Left lobe of liver (tissue), 2 donors: ENCODE results near the gene FAHD2A. TPM values are rescaled to one million over a fixed set of nuclear protein-coding genes. Genes with fewer than 3 reads are reported as not detected.
A peak's percentile ranks its signal among the peaks of the same experiment; 100 is the strongest.
"Not testable (repeated sequence)": the region's sequence is repeated elsewhere in the genome, so short reads cannot be mapped to it uniquely, and the experiment has no call there.

ENCODE experiments used
- ATAC-seq: fragments of 200-7000 bp; cut with Tn5 transposase; one replicate; pipeline ENCODE4 v1.9.1; 2020; ENCODE audit warnings: mild to moderate bottlenecking, moderate library complexity
- DNase-seq: peaks from one replicate; pipeline ENCODE4 v3.0.0-alpha.2; 2020; ENCODE audit warnings: low spot score
- total RNA-seq: library from RNA; stranded (reverse); gene quantifications from one replicate; pipeline ENCODE4 v1.2.1, GENCODE V29; 2021
- donor health status: DM: no; HTN: no; CAD: no; lungs with moderate emphysema.
- donor health status: DM: no; HTN: yes; CAD: no.

FAHD2A gene
- total RNA-seq, 1 donor from 2014 or later: 75.2 TPM

DNA sequence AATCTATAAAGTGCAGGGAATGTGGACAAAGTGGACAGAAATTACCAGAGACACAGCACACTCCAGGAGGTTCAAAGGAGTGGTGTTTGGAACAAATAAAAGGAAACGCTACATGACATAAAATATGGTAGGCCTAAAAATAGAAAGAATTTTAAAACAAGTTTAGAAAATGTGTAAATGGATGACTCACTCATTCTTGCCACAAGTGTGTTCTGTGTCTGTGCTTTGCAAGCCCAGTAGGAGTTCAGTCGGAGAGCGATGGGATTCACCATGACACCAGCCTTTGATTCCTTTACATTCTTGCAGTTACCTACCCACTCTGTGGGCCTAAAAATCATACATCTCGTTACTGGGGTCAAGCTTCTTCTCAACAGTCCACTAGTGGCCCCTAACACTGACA is 30.9 kb downstream of the FAHD2A start:
- ATAC-seq, DNase-seq: not testable (repeated sequence)

DNA sequence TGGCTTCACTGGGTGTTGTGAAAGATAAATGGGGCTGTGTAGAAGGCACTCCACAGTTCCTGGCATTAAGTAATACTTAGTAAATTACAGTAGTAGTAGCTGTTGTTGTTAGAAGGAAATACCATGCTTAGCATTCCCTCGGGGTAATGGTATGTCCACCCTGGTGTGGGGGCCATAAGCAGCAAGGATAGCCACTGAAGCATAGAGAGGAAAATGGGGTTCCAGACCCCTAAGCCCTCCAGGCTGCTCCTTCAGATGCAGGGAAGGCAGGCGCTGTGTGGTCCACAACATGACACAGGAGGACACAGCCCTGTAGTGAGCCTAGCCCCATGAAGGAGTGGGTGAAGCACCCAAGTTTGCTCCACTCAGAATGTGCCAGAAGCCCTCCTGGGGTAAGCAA is 31.5 kb downstream of the FAHD2A start:
- ATAC-seq, DNase-seq: not testable (repeated sequence)

DNA sequence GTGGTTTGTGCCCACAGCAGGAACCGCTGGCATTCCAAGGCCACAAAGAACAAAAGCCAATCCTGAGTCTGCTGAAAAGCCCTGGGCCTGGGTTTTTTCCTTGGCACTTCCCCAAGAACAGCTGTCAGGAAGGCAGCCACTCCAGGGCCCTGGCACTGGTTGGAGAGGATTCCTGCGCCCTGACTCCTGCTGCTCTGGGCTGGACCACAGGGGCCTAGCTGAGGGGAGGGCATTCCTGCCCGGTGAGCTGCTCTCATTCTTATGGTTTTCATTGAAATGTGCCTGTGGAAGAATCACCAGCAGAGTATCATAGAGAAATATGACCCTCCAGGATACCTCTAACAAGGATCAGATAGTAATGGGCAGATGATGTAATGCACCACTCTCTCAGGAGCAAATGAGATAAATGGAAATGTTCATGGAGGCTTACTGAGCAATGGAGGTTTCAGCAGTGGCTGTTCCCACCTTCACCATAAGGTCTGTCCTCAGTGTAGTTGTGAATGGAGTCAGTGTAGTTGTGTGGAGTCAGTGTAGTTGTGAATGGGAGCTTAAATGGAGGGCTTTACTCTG is 32.1 kb downstream of the FAHD2A start:
- DNase-seq: not testable (repeated sequence)
- peak; percentile 4 for ATAC-seq

DNA sequence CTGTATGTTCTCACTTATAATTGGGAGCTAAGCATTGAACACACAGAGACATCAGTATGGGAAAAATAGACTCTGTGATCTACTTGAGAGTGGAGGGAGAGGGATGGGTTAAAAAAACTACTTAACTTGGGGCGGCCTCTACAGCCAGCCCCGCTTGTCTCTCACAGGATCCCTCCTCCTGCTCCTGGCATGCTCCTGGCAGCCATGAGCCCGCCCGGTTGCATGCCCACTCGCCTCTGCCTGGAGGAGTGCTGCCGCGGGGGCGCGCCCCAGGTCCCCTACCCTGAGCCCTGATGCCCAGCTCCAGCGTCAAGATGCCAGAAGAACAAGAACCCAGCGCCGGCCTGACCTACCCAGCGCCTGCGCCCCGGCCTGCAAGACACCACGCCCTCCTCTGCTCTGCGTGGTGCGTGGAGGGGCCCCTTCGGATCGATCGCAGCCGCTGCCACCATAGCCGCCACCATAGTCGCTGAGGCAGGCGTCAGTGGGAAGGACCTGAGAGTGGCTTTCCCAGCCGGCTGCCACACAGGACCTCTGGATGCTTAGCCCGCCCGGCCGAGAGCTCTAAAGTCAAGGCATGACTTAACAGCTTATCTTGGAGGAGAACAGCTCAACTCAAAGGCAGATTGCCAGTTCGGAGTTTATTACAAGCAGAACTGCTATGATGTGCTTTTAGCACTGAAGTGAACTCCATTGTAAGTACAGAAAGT is 32.8 kb downstream of the FAHD2A start:
- not testable (repeated sequence) for DNase-seq, ATAC-seq

DNA sequence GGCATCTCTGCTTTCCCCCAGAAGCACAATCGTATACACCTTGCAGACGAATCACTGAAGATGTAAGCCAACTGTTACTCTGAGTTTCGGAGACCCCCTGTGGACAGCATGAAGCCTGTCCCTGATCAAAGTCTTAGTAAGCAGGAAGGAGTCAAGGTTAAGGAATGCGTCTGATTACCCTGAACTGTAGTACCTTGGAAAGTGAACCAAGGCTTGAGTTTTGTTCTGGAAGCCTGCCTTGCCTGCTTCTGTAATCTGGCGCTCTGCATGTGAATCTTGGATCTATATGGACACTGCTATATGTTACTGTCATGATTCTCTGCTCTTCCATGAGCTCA is 33.3 kb downstream of the FAHD2A start:
- ATAC-seq, DNase-seq: not testable (repeated sequence)

DNA sequence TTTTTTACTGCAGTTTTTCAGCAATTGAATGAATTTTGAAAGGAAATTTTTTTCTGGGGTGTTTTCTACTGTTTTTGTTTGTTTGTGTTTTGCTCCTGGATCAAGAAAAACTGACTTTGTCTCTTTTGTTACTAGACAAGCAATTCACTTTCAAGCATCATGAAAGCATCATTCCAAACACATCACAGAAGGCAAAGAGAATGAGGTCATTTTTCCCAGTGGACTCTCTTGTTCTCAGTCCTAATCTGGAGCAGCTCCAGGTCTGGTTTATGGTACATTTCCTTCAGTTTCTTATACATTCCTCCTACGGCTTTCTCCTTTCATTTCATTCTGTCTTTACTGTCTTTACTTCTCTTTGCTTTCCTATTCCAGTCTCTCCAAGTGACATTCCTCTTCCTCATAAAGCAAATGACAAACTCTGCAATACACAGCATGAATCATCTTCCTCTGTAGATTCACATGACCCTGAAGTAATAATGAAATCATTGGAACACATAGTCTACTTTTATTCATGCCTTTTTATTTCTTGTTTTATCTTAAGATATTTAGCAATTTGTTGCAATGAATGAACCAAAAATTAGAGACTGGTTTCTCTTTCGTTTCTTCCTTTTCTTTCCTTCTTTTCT is 40.1 kb downstream of the FAHD2A start:
- ATAC-seq, DNase-seq: not testable (repeated sequence)

DNA sequence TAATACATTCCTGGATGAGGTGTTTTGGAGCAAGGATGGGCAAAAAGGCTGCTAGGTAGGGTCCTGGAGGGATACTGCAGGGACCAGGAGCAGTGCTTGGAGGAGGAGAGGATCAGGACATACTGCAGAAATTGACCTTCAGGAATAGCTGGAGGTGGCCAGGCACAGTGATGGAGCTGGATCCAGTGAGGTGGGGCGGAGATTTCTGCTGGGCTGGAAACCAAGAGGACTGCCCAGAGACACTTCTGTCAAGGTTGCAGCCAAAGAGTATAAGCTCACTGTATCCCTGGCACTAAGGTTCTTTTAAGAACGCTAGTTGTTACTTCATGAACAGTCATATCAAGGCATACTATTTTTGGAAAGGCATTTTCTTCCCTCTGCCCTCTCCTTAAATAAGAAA is 42.8 kb downstream of the FAHD2A start:
- not testable (repeated sequence) for ATAC-seq, DNase-seq

DNA sequence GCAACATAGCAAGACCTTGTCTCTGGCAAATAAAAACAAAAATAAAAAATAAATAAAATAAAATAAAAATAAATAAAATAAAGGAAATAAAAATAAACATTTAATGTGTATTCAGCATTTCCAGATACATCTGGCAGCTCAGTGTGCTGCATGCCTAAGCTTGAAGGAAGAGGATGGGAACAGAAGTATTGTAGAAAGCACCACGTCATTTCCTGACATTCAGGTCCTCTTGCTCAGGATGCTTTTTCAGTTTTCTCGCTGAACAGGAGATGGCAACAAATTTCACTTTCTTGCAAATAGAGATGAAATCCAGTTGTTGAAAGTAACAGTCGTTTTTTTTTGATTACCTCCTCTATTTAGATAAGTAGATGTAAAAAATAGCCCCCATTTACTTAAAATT is 60.8 kb downstream of the FAHD2A start:
- ATAC-seq, DNase-seq: not testable (repeated sequence)

Other genes with a start within 250 kb of the FAHD2A start
- gene ZNF514, start 242.9 kb upstream of the FAHD2A start, total RNA-seq: 6.6 TPM
- gene ZNF2, start 236.9 kb upstream of the FAHD2A start, total RNA-seq: 1.7 TPM
- gene ZNF892, start 195.2 kb upstream of the FAHD2A start, total RNA-seq: 1.3 TPM
- 1.1 TPM for gene PROM2, start 128.3 kb upstream of the FAHD2A start, total RNA-seq
- gene KCNIP3, start 105.4 kb upstream of the FAHD2A start, total RNA-seq: 1.6 TPM
- gene TRIM43B, start 82.0 kb downstream of the FAHD2A start, total RNA-seq: not detected
- not detected for gene TRIM43, start 189.3 kb downstream of the FAHD2A start, total RNA-seq